Cerebellar cortex (tissue), 1 donor: ENCODE results near the gene PARD3B.

Experiments
- DNase-seq: peaks from one replicate; pipeline ENCODE4 v3.0.0-alpha.2; 2015; ENCODE audit warnings: low spot score

Gene PARD3B

DNA sequence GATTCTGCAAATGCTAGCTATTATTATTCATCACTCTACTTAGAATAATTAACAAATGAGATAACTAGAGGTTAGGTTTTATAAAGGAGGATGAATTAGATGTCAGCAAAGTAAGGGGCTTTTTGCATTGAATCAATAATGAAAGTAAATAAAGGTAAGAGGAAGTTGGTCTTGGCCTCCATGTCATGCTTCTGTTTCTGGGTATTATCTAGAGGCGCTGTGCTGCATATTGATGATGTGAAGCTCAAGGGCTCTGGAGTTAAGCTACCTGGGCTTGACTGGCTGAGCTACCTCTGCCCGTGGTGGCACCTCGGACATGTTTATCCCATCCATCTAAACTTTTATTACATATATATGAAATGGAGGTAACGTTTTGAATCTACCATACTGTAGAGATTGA is 350.9 kb downstream of the PARD3B start:
- no peak for DNase-seq

DNA sequence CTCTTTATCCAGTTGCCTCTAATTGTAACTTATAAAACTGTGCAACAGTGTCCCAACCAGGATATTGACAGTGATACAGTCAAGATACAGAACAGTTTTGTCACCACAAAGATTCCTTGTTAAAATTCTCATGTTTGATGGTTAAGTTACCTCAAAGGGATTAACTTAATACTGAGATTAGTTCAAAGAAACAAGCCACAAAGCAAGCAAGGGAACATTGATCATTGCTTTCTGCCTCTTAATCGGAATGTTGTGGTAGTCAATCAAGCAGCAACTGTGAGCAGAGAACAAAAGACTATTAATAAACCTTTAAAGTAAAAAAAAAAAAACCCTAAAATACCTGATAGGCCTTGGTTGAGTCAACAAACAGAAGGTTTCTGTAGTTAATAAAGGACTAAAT is 352.3 kb downstream of the PARD3B start:
- no peak for DNase-seq

GRCh38 chr2:204898928-204899640 is 353.8 kb downstream of the PARD3B start:
- no peak for DNase-seq

- no peak for DNase-seq
Observed at GRCh38 chr2:204899983-204900382, 354.7 kb downstream of the PARD3B start.

- no peak for DNase-seq
Observed at GRCh38 chr2:204900487-204900886, 355.2 kb downstream of the PARD3B start.

DNA sequence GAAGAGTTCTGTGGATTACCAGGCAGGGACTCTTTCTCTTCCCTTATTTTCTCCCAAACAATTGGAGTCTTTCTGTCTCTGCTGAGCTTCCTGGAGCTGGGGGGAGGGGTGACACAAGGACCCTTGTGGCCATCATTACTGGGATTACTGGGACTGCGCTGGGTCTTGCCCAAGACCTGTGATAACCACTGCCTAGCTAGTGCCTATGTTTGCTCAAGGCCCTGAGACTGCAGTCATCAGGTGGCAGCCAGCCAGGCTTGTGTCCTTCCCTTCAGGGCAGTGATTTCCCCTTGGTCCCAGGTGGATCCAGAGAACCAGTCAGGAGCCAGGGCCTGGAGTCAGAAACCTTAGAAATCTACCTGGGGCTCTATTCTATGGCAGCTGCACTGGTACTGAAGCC is 355.6 kb downstream of the PARD3B start:
- no peak for DNase-seq

DNA sequence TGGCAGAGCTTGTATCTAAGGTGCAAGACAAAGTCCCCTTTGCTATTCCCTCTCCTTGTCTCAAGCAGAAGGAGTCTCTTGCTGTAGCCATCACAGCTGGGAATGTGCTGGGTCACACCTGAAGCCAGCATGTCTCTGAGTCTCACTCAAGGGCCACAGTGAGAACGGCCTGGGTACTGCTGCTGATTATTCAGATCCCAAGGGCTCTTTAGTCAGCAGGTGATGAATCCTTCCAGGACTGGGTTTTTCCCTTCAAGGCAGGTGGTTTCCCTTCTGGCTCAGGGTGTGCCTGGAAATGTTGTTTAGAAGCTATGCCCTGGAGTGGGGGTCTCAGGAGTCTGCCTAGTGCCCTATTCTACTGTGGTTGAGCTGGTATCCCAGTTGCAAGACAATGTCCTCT is 356.3 kb downstream of the PARD3B start:
- DNase-seq: no peak

DNA sequence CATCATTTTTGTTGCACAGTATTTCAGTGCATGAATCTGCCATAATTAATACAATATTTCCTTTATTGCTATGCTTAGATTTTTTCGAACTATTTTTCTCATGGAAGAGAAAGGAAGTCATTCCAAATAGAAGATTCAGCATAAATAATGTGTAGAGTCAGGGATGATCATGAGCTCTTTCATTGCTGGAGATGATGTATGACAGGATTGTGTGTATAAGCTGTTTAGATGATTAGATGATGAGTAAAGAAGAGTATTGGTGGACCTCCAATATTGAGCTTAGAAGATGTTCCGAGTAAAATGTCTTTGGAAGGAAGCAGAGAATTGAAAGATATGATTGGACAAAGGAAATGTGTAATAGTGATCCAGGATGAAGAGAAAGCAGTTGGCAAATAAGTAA is 364.5 kb downstream of the PARD3B start:
- no peak for DNase-seq

DNA sequence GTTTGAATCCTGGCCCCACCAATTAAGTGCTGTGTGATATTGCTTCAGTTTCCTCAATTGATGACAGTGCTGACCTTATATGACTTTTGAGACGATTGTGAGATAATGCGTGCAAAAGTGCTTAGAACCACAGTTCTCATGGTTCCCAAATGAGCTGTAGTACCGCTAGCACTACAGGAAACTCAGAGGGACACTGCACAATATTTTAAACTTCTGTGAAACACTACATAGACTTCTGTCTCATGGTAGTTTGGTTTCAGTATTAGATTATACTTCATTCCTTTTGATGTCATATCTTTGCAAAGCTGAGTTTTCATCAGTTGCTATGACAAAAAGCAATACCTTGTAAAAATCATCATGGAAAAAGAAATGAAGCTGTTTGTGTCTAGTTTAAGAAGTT is 368.0 kb downstream of the PARD3B start:
- DNase-seq: no peak

- DNase-seq: no peak
Observed at GRCh38 chr2:204913854-204914464, 368.7 kb downstream of the PARD3B start.

- no peak for DNase-seq
Observed at GRCh38 chr2:204914708-204915107, 369.4 kb downstream of the PARD3B start.

DNA sequence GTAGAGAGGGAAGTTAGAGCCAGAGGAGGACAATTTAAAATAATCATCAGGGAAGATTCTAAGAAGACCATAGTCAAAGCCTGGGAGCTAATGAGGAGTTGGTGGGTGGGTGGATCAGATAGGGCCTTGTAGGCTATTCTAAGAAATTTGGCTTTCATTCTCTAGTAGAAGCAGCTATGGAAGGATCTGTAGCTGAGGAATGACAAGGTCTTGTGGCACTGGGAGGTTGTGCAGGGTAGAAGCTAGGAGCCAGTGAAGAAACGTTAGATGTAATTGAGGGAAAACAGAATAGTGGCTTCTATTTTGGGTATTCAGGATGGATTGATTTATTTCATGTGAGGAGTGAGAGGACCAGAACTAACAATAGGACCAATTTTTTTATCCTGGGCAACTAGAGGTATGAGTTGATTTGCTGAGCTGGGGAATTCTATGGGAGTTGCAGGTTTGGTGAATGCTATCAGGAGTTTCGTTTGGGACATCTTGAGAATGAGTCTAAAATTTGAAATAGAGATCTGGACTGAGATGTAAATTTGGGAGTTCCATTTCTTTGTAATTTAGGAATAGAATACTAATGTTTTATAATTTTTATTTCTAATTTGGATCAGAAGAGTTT is 371.9 kb downstream of the PARD3B start:
- no peak for DNase-seq

- no peak for DNase-seq
Observed at GRCh38 chr2:204920776-204921175, 375.5 kb downstream of the PARD3B start.

DNA sequence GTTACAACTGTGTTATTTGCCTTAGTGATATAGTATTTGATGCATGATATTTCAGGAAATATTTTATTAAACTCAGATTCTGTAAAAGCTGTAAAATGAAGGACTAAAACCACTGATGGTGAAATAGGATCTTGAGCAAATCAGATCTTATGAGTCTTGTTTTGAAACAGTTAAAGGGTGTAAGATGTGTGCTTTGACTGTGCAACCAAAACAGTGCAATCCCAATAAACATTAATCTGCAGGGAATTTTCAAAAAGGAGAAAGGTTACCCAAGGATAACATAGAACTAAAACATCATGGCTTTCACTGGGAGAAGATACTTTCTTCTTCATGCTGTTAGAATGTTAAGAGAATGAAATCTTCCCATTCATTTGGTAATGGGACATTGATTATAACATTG is 378.7 kb downstream of the PARD3B start:
- no peak for DNase-seq

DNA sequence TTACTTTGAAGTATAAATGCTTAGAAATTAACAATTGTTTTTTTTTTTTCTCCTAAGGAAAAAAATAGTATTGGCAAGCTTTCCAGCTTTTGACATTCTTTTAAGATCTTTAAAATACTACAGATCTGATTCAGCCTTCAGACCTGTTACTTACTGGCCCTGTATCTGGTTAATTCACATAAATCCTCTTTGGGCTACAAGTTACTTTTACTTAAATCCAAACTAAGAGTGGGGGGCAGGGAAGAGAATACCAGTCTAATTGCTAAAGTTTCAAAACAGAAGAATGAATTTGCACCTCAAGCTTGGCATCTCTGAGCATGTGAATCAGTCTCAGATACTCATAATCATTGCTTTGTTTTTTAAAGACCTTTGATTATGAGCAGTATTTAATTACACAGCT is 386.3 kb downstream of the PARD3B start:
- DNase-seq: no peak

DNA sequence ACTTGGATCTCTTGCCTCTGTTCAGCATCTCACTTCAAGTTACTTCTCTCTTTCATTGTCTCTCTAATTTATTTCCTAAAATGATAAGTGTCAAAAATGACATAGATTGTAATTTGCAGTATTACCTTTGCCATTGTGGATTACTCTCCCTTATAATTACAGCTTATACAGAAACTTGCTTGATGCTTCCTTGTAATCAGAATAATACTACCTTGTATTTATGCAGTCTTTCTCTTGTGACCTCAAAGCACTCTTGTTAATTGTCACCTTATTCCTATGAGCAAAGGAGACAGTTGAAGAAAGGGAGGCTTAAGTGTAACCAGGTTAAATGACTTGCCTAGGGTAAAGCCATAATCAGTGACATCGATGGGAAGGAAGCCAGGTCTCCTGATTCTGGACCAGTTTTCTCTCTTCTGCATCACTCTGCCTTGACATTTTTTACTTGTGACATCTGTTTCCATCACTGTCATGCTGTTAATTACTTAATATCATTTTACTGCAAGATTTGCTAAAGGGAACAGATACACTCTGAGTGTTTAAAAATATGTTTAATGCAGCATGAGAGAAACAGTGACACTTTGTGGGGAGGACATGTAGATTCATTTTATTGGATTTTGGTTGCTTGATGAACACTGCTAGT is 388.6 kb downstream of the PARD3B start:
- no peak for DNase-seq

- no peak for DNase-seq
Observed at GRCh38 chr2:204944927-204945326, 399.7 kb downstream of the PARD3B start.

GRCh38 chr2:204945376-204945775 is 400.1 kb downstream of the PARD3B start:
- DNase-seq: no peak

- no peak for DNase-seq
Observed at GRCh38 chr2:204946892-204947291, 401.6 kb downstream of the PARD3B start.

DNA sequence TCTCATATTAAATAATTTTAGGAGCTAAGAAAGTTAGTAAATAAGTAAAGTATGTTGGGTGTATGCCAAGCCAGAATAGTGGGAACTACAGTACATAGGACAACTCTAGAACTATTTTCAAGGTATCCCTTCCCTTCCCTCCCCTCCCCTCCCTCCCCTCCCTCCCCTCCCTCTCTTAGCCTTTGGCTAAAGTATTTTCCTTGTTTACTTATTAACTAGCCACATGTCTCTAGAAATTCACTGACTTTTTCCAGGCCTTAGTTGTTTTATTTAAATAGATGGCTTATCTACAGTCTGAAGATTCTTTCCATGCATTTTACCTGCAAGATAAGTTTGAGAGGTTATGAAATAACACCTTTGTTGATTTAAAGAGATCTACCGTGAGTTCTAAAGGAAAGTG is 402.1 kb downstream of the PARD3B start:
- no peak for DNase-seq

DNA sequence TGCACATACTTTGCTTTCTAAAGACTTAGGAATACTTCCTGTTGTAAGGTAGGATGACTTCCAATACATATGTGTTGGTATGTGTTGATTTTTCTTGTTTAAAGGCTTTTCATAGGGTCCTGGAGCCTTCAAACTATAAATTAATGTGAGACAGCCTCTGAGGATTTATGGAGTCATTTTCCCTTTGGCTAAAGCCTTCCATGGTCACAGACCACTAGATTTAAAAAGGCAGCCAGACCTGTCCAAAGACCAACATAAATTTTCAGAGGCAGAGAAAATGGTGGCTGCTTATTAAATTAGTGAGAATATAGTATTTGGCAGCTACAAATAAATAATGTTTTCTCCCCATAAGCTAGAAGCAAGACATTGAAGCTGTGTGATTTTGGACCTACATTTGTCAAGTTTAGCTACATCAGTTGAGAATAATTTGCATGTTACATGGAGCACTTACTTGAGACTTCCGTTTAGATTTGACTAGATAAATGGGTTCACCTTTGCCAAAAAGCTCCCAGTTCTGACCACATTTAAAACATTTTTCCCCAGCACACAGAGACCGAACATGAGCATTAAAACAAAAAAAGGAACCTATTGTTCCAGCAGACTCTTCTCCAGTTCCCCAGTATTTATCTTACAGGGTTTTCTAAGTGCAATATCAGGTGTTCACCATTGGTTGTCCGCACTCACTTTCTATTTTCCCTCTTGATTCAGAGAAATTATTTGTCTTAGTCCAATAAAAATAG is 402.9 kb downstream of the PARD3B start:
- no peak for DNase-seq

DNA sequence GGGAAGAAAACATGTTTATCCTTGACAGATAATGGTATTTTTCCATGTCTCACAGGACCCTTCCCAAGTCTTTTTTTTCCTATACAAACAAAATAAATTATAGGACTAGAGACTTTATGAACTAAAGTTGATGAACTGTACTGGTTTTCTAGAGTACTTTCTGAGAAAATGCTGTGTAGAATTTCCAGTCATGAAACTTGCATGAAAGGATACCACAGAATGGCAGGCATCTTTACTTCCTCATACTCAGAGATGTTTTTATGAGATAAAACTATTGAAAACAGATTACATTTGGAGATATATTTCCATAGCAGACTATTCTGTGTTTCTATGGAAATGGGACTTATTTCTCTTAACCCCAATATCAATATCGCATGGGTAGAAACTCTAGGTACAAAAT is 403.5 kb downstream of the PARD3B start:
- DNase-seq: no peak
